HCT116 (cell line): Measurements from ENCODE around the gene ASAP3. TPM values are rescaled to one million over a fixed set of nuclear protein-coding genes. Genes with fewer than 3 reads are reported as not detected.

ENCODE experiments used
- ATAC-seq: fragments of 200-7000 bp; cut with Tn5 transposase; 2 replicates; pipeline ENCODE4 v1.9.1; 2020; ENCODE audit warnings: mild to moderate bottlenecking, moderate library complexity
- BruUV-seq: library from RNA; stranded (reverse); fragments of 400-500 nt; replicated peaks from 2 replicates; lab custom pipeline; 2021; lab: Mats Ljungman, UMichigan
- CTCF ChIA-PET: fragments of 300-600 bp; sonication (Branson Sonifier 250); formaldehyde crosslinking; loops from one replicate; lab custom pipeline; 2021; ENCODE audit warnings: antibody characterized with exemption; lab: Charles Lee
- POLR2A ChIA-PET: fragments of 300-600, 350-600 bp; sonication (Branson Sonifier 250); formaldehyde crosslinking; loops from one replicate; lab custom pipeline; 2021; ENCODE audit warnings: antibody characterized with exemption; lab: Charles Lee
- RAD21 ChIA-PET, 2 experiments: fragments of 300-600 bp; sonication (Branson Sonifier 250); formaldehyde crosslinking; loops; one replicate each; lab custom pipeline; 2023; ENCODE audit warnings: low total read pairs in 2 of 2; ENCODE audit not compliant: uncharacterized antibody in 2 of 2, unreplicated experiment in 2 of 2, low non-redundant PET in 1 of 2; lab: Charles Lee
- DNase-seq: peaks from one replicate; pipeline ENCODE4 v3.0.0-alpha.2; 2010; ENCODE audit warnings: low read depth, low spot score
- H2AFZ ChIP-seq: fragments of 200-600 bp; shearing (Covaris generic), sonication (generic); 2 replicates; pipeline ENCODE4 v1.6.1; 2017; ENCODE audit warnings: low read depth, mixed run types, mixed read lengths, antibody characterized with exemption, low read length; ENCODE audit not compliant: poor library complexity, severe bottlenecking
- H3K27ac ChIP-seq: 2 replicates; pipeline ENCODE4 v1.5.1; 2012; ENCODE audit warnings: low read depth, low read length
- H3K27me3 ChIP-seq: fragments of 200-600 bp; sonication (generic); 2 replicates; pipeline ENCODE4 v1.6.1; 2016; ENCODE audit warnings: mixed run types, low read length, mixed read lengths; ENCODE audit not compliant: insufficient read depth
- H3K36me3 ChIP-seq, 2 experiments: fragments of 200-500 bp in 1 of 2; fragments of 200-600 bp in 1 of 2; sonication (Bioruptor generic) in 1 of 2; sonication (generic) in 1 of 2; 2 replicates each; pipeline versions ENCODE4 v1.5.1 to v1.6.1; 2014 to 2016; ENCODE audit warnings: low read length in 2 of 2, inconsistent platforms in 1 of 2, mixed read lengths in 1 of 2, mixed run types in 1 of 2; ENCODE audit not compliant: insufficient read depth in 2 of 2, control insufficient read depth in 1 of 2
- H3K4me1 ChIP-seq, 2 experiments: fragments of 200-600 bp in 1 of 2; sonication (generic) in 1 of 2; 2 replicates each; pipeline versions ENCODE4 v1.5.1 to v1.6.1; 2012 to 2017; ENCODE audit warnings: low read length in 2 of 2, inconsistent platforms in 1 of 2, mild to moderate bottlenecking in 1 of 2, mixed read lengths in 1 of 2, mixed run types in 1 of 2, moderate library complexity in 1 of 2; ENCODE audit not compliant: insufficient read depth in 2 of 2, control insufficient read depth in 1 of 2
- H3K4me2 ChIP-seq: fragments of 200-600 bp; sonication (generic); 2 replicates; pipeline ENCODE4 v1.6.1; 2017; ENCODE audit warnings: mixed run types, low read length, mixed read lengths
- H3K4me3 ChIP-seq, 2 experiments: fragments of 200-600 bp in 1 of 2; sonication (generic) in 1 of 2; replicated peaks in 1 of 2; 2 replicates each; pipeline ENCODE4 v1.5.1; 2011 to 2016; ENCODE audit warnings: low read length in 2 of 2, control low read depth in 1 of 2, low read depth in 1 of 2, mild to moderate bottlenecking in 1 of 2, mixed read lengths in 1 of 2, mixed run types in 1 of 2
- H3K79me2 ChIP-seq: fragments of 200-600 bp; sonication (generic); 2 replicates; pipeline ENCODE4 v1.6.1; 2017; ENCODE audit warnings: mild to moderate bottlenecking, mixed run types, low read length, moderate library complexity, mixed read lengths; ENCODE audit not compliant: insufficient read depth
- H3K9ac ChIP-seq: fragments of 200-600 bp; sonication (generic); 2 replicates; pipeline ENCODE4 v1.6.1; 2016; ENCODE audit warnings: low read length, mixed read lengths
- H3K9me2 ChIP-seq: fragments of 200-600 bp; sonication (generic), shearing (Covaris generic); 2 replicates; pipeline ENCODE4 v1.6.1; 2017; ENCODE audit warnings: mixed run types, mild to moderate bottlenecking, moderate library complexity; ENCODE audit not compliant: insufficient read depth
- H3K9me3 ChIP-seq, 2 experiments: fragments of 200-500 bp in 1 of 2; fragments of 200-600 bp in 1 of 2; sonication (Bioruptor generic) in 1 of 2; sonication (generic) in 1 of 2; 2 replicates each; pipeline ENCODE4 v1.6.1; 2014 to 2017; ENCODE audit warnings: low read length in 2 of 2, mixed read lengths in 2 of 2, inconsistent platforms in 1 of 2, low read depth in 1 of 2, mild to moderate bottlenecking in 1 of 2, mixed run types in 1 of 2, moderate library complexity in 1 of 2; ENCODE audit not compliant: control insufficient read depth in 1 of 2, insufficient read depth in 1 of 2
- H4K20me1 ChIP-seq: fragments of 200-600 bp; sonication (generic), shearing (Covaris generic); 2 replicates; pipeline ENCODE4 v1.6.1; 2017; ENCODE audit warnings: mixed run types, mild to moderate bottlenecking, moderate library complexity; ENCODE audit not compliant: insufficient read depth
- CBX3 ChIP-seq: IDR thresholded peaks from 2 replicates; pipeline ENCODE4 v1.6.1; 2012; ENCODE audit warnings: low read depth
- FOSL1 ChIP-seq: IDR thresholded peaks from 2 replicates; pipeline ENCODE4 v1.6.1; 2012; ENCODE audit warnings: low read depth
- POLR2A ChIP-seq: IDR thresholded peaks from 2 replicates; pipeline ENCODE4 v1.7.0; 2011; ENCODE audit warnings: borderline replicate concordance; ENCODE audit not compliant: insufficient read depth, insufficient read length; ENCODE audit errors: extremely low read depth
- RAD21 ChIP-seq: IDR thresholded peaks from 2 replicates; pipeline ENCODE4 v1.6.1; 2012; ENCODE audit warnings: low read depth, mild to moderate bottlenecking
- SIN3A ChIP-seq: IDR thresholded peaks from 2 replicates; pipeline ENCODE4 v1.6.1; 2012; ENCODE audit warnings: low read depth
- YY1 ChIP-seq: IDR thresholded peaks from 2 replicates; pipeline ENCODE4 v1.6.1; 2011; ENCODE audit warnings: low read length, low read depth, moderate library complexity, mild to moderate bottlenecking; ENCODE audit not compliant: insufficient replicate concordance; ENCODE audit errors: extremely low read depth
- ZNF274 ChIP-seq: fragments of 200-500 bp; sonication (Bioruptor generic); IDR thresholded peaks from 2 replicates; pipeline ENCODE4 v1.6.1; 2014; ENCODE audit warnings: mild to moderate bottlenecking, low read depth, low read length, inconsistent platforms
- intact Hi-C: fragments of 100-400 bp; cut with micrococcal nuclease; formaldehyde crosslinking; loops from 2 replicates; pipeline ENCODE4 v1.10.0; 2022
- total RNA-seq: library from RNA; stranded (reverse); gene quantifications from one replicate; pipeline ENCODE4 v1.2.1, GENCODE V29; 2021; ENCODE audit not compliant: unreplicated experiment
- TF ChIP-seq, protein P1 (sequence below): IDR thresholded peaks from 2 replicates; pipeline ENCODE4 v1.6.1; 2012

Gene ASAP3
- total RNA-seq, 1 experiment from 2014 or later: 19.7 TPM

DNA sequence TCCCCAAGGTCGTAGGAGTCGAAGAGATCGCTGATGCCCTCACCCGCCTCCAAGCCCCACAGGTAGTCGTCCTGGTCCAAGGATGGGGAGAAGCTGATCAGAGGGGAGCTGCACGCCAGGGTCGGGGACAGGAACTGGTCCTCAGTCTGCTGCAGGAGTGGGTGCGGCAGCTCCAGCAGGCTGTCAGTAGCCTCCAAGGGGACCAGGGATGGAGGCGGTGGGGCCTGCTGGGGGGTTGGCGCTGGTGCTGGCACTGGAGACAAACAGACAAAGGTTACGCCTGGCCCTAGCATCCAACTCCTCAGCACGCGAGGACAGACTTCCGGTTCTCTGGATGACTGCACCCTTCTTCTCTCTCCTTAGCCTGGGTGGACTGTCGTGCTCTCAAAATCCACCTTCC lies 25.9 kb upstream of the ASAP3 start:
- no peaks in the 10 kb centered on the region for H4K20me1 ChIP-seq
- no peaks in the 10 kb centered on the region for H3K9me2 ChIP-seq
- no peaks in the 10 kb centered on the region for H3K27me3 ChIP-seq
- no peak for TF ChIP-seq POLR2A
- TF ChIP-seq FOSL1: no peak
- TF ChIP-seq SIN3A: no peak
- H3K4me1 ChIP-seq: no peaks in the 10 kb centered on the region
- no peaks in the 10 kb centered on the region for H3K9me3 ChIP-seq
- no peak overlapping the region for H3K9ac ChIP-seq
- DNase-seq (no peak), ATAC-seq (no peak)
- no peak overlapping the region for H3K4me2 ChIP-seq
- RAD21 ChIA-PET: no interaction called here
- intact Hi-C loops: no loop called here
- no peak overlapping the region for H3K27ac ChIP-seq
- CTCF ChIA-PET: no interaction called here
- H3K4me3 ChIP-seq: no peak overlapping the region
- BruUV-seq: no TSS peak
- no peak overlapping the region for H2AFZ ChIP-seq
- H3K79me2 ChIP-seq: no peaks in the 10 kb centered on the region
- POLR2A ChIA-PET: no interaction called here
- H3K36me3 ChIP-seq: peaks cover 5 to 14% of the 10 kb centered on the region in 2 experiments; a peak in 3 of 4 replicates

GRCh38 chr1:23506376-23507107 lies 22.6 kb upstream of the ASAP3 start:
- Histone ChIP-seq H3K9me3 (no peaks in the 10 kb centered on the region), H3K36me3 (peaks cover 4 to 6% of the 10 kb centered on the region in 2 experiments; a peak in 3 of 4 replicates), H3K27ac (no peak overlapping the region), H3K27me3 (no peaks in the 10 kb centered on the region), H3K4me1 (no peaks in the 10 kb centered on the region), H3K4me3 (no peak overlapping the region), H2AFZ (no peak overlapping the region), H3K9ac (no peak overlapping the region), H3K79me2 (no peaks in the 10 kb centered on the region), H4K20me1 (no peaks in the 10 kb centered on the region), H3K9me2 (no peaks in the 10 kb centered on the region), H3K4me2 (no peak overlapping the region)
- RAD21 ChIA-PET: no interaction called here
- CTCF ChIA-PET: interaction anchor here (0.8 to 3.7 kb wide), 2 partner anchors 9 to 22 kb away, joined by 3 to 19 read pairs; no protein-coding TSS in a partner anchor
- TF ChIP-seq CBX3 (no peak), YY1 (no peak), ZNF274 (no peak), RAD21 (no peak)
- TF ChIP-seq, protein P1, sequence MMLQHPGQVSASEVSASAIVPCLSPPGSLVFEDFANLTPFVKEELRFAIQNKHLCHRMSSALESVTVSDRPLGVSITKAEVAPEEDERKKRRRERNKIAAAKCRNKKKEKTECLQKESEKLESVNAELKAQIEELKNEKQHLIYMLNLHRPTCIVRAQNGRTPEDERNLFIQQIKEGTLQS: no peak
- intact Hi-C loops: no loop called here
- no TSS peak for BruUV-seq
- POLR2A ChIA-PET: interaction anchor here (0.9 to 1.2 kb wide), 2 partner anchors 22 to 25 kb away, joined by 3 read pairs; partner anchors contain the start of gene E2F2
- ATAC-seq (no peak), DNase-seq (no peak)
